Endodermal cell (in vitro differentiated cells): ENCODE measurements around the gene PTPRN2. TPM values are rescaled to one million over a fixed set of nuclear protein-coding genes. Genes with fewer than 3 reads are reported as not detected.

Experiments
- DNase-seq: peaks from one replicate; pipeline ENCODE4 v3.0.0-alpha.2; 2017
- H3K27ac ChIP-seq: 2 replicates; pipeline ENCODE4 v1.5.1; 2013; ENCODE audit warnings: mild to moderate bottlenecking, low read depth, low read length, moderate library complexity
- H3K27me3 ChIP-seq: 2 replicates; pipeline ENCODE4 v1.6.1; 2013; ENCODE audit warnings: mild to moderate bottlenecking, low read length, moderate library complexity; ENCODE audit not compliant: insufficient read depth, control insufficient read depth, poor library complexity, severe bottlenecking
- H3K36me3 ChIP-seq: 2 replicates; pipeline ENCODE4 v1.7.0; 2013; ENCODE audit warnings: mild to moderate bottlenecking, low read length, moderate library complexity; ENCODE audit not compliant: control insufficient read depth, insufficient read depth
- H3K4me1 ChIP-seq: one replicate; pipeline ENCODE4 v1.7.0; 2013; ENCODE audit warnings: low read length; ENCODE audit not compliant: control insufficient read depth, insufficient read depth
- H3K4me3 ChIP-seq: 2 replicates; pipeline ENCODE4 v1.5.1; 2013; ENCODE audit warnings: mild to moderate bottlenecking, low read length, moderate library complexity
- H3K9ac ChIP-seq: 2 replicates; pipeline ENCODE4 v1.6.1; 2013; ENCODE audit warnings: mild to moderate bottlenecking, low read length, moderate library complexity; ENCODE audit not compliant: poor library complexity, severe bottlenecking; ENCODE audit errors: extremely low read depth
- H3K9me3 ChIP-seq: 2 replicates; pipeline ENCODE4 v1.6.1; 2013; ENCODE audit warnings: mild to moderate bottlenecking, low read length, moderate library complexity; ENCODE audit not compliant: control insufficient read depth
- H3K27ac Mint-ChIP-seq: 2 replicates; pipeline ENCODE4 v1.8.0; 2020; ENCODE audit warnings: mixed read lengths
- H3K27me3 Mint-ChIP-seq: 2 replicates; pipeline ENCODE4 v1.8.0; 2021; ENCODE audit warnings: mild to moderate bottlenecking, mixed read lengths; ENCODE audit not compliant: insufficient read depth
- H3K36me3 Mint-ChIP-seq: 2 replicates; pipeline ENCODE4 v1.8.0; 2020; ENCODE audit warnings: low read depth, mixed read lengths
- H3K4me1 Mint-ChIP-seq: 2 replicates; pipeline ENCODE4 v1.8.0; 2020; ENCODE audit warnings: mixed read lengths
- H3K4me3 Mint-ChIP-seq: 2 replicates; pipeline ENCODE4 v1.8.0; 2020; ENCODE audit warnings: mild to moderate bottlenecking, moderate library complexity, mixed read lengths
- H3K9me3 Mint-ChIP-seq: 2 replicates; pipeline ENCODE4 v1.8.0; 2020; ENCODE audit warnings: mild to moderate bottlenecking, mixed read lengths
- CTCF ChIP-seq: fragments of 200-600 bp; sonication (generic); conservative IDR thresholded peaks from 2 replicates; pipeline ENCODE4 v1.5.0; 2021; ENCODE audit warnings: antibody characterized with exemption, mild to moderate bottlenecking
- WGBS, 2 experiments: methylation state at CpG; one replicate each; pipeline versions ENCODE4 v1.1.5 to v1.1.7; 2013; ENCODE audit warnings: missing lambda C conversion rate in 2 of 2, mixed read lengths in 1 of 2; ENCODE audit not compliant: insufficient coverage in 1 of 2, insufficient read length in 1 of 2; 5-methylcytosine and 5-hydroxymethylcytosine counted together
- total RNA-seq, 2 donors: library from RNA; stranded (reverse); fragmentation: NEBNext Ultra II Directional in 1 of 2; extraction: Animal tissue kit (Norgen Biotek cat#: 25700) in 1 of 2; gene quantifications; 2 replicates in 1 of 2; 3 replicates in 1 of 2; pipeline ENCODE4 v1.2.1, GENCODE V29; 2021

The PTPRN2 gene
- total RNA-seq, 2 donors from 2014 or later = 0.69 to 1.2 TPM

GRCh38 chr7:158023681-158024350 lies 563.8 kb downstream of the PTPRN2 start:
- H3K9me3 Mint-ChIP-seq = no peaks in the 10 kb centered on the region
- H3K4me1 ChIP-seq = no peaks in the 10 kb centered on the region

GRCh38 chr7:158023157-158023556 lies 564.5 kb downstream of the PTPRN2 start:
- no peak overlapping the region for H3K27ac Mint-ChIP-seq
- no peak overlapping the region for H3K4me3 ChIP-seq
- no peaks in the 10 kb centered on the region for H3K4me1 Mint-ChIP-seq
- H3K36me3 Mint-ChIP-seq = no peaks in the 10 kb centered on the region
- peak; percentile 13 for DNase-seq
- H3K9me3 Mint-ChIP-seq = no peaks in the 10 kb centered on the region
- H3K4me3 Mint-ChIP-seq = no peak overlapping the region
- WGBS, 2 experiments = 59 to 84% methylated on average over 5 to 8 of the region's 8 CpGs
- H3K27me3 ChIP-seq = no peaks in the 10 kb centered on the region
- TF ChIP-seq CTCF = no peak
- no peaks in the 10 kb centered on the region for H3K4me1 ChIP-seq
- no peaks in the 10 kb centered on the region for H3K36me3 ChIP-seq
- no peaks in the 10 kb centered on the region for H3K27me3 Mint-ChIP-seq
- peaks cover 93% of the 10 kb centered on the region for H3K9me3 ChIP-seq
- no peak overlapping the region for H3K27ac ChIP-seq
- H3K9ac ChIP-seq = no peak overlapping the region

More at GRCh38 chr7:158023681-158024350, 563.8 kb downstream of the PTPRN2 start:
- Mint-ChIP-seq H3K4me3 (no peak overlapping the region), H3K27ac (no peak overlapping the region), H3K36me3 (no peaks in the 10 kb centered on the region), H3K27me3 (no peaks in the 10 kb centered on the region), H3K4me1 (no peaks in the 10 kb centered on the region)
- Histone ChIP-seq H3K9me3 (peaks cover 94% of the 10 kb centered on the region), H3K4me3 (no peak overlapping the region), H3K9ac (no peak overlapping the region), H3K27me3 (no peaks in the 10 kb centered on the region), H3K36me3 (no peaks in the 10 kb centered on the region), H3K27ac (no peak overlapping the region)
- no peak for TF ChIP-seq CTCF
- peak; percentile 41 for DNase-seq
- 48 to 69% methylated on average over 5 to 7 of the region's 7 CpGs for WGBS, 2 experiments

GRCh38 chr7:158022601-158023000 lies 565.0 kb downstream of the PTPRN2 start:
- Histone ChIP-seq H3K27me3 (no peaks in the 10 kb centered on the region), H3K9ac (no peak overlapping the region), H3K4me3 (no peak overlapping the region), H3K4me1 (no peaks in the 10 kb centered on the region), H3K9me3 (peaks cover 92% of the 10 kb centered on the region), H3K27ac (no peak overlapping the region), H3K36me3 (no peaks in the 10 kb centered on the region)
- no peak for TF ChIP-seq CTCF
- no peaks in the 10 kb centered on the region for H3K36me3 Mint-ChIP-seq
- no peaks in the 10 kb centered on the region for H3K4me1 Mint-ChIP-seq
- H3K9me3 Mint-ChIP-seq = no peaks in the 10 kb centered on the region
- DNase-seq = peak; percentile 26
- H3K27me3 Mint-ChIP-seq = no peaks in the 10 kb centered on the region
- no peak overlapping the region for H3K4me3 Mint-ChIP-seq
- no peak overlapping the region for H3K27ac Mint-ChIP-seq
- 78 to 84% methylated on average over 8 to 9 of the region's 9 CpGs for WGBS, 2 experiments
